Neural cell (in vitro differentiated cells): ENCODE results near the gene ITPR3. TPM values are rescaled to one million over a fixed set of nuclear protein-coding genes. Genes with fewer than 3 reads are reported as not detected.

Source experiments
- H2AFZ ChIP-seq: fragments of 200-600, 300-800 bp; sonication (generic), shearing (Covaris generic); 2 replicates; pipeline ENCODE4 v1.6.0; 2014; ENCODE audit warnings: low read depth, mild to moderate bottlenecking, antibody characterized with exemption, low read length, moderate library complexity
- H3F3A ChIP-seq: fragments of 200-600 bp; shearing (Covaris generic); 2 replicates; pipeline ENCODE4 v1.6.1; 2016; ENCODE audit warnings: mild to moderate bottlenecking, moderate library complexity, mixed read lengths, antibody characterized with exemption, low read length; ENCODE audit not compliant: insufficient read depth, poor library complexity, severe bottlenecking
- H3K27ac ChIP-seq: fragments of 200-600, 300-800 bp; sonication (generic), shearing (Covaris generic); 2 replicates; pipeline ENCODE4 v1.5.1; 2014; ENCODE audit warnings: mild to moderate bottlenecking, low read length, moderate library complexity
- H3K27me3 ChIP-seq: fragments of 300-800, 200-600 bp; sonication (generic), shearing (Covaris generic); 2 replicates; pipeline ENCODE4 v1.6.0; 2014; ENCODE audit warnings: mild to moderate bottlenecking, low read depth, low read length, moderate library complexity; ENCODE audit not compliant: insufficient read depth
- H3K36me3 ChIP-seq: fragments of 300-800, 200-600 bp; sonication (generic), shearing (Covaris generic); 2 replicates; pipeline ENCODE4 v1.5.1; 2014; ENCODE audit warnings: mild to moderate bottlenecking, antibody characterized with exemption, low read length, moderate library complexity; ENCODE audit not compliant: insufficient read depth
- H3K4me2 ChIP-seq: fragments of 300-800, 200-600 bp; sonication (generic), shearing (Covaris generic); 2 replicates; pipeline ENCODE4 v1.6.0; 2014; ENCODE audit warnings: mild to moderate bottlenecking, low read length
- H3K4me3 ChIP-seq: fragments of 300-800, 200-600 bp; sonication (generic), shearing (Covaris generic); 2 replicates; pipeline ENCODE4 v1.5.1; 2014; ENCODE audit warnings: mild to moderate bottlenecking, low read length, moderate library complexity
- H3K79me2 ChIP-seq: fragments of 200-600 bp; shearing (Covaris generic); replicated peaks from 2 replicates; pipeline ENCODE4 v1.6.0; 2014; ENCODE audit warnings: mild to moderate bottlenecking, low read length, moderate library complexity; ENCODE audit not compliant: insufficient read depth
- H3K9ac ChIP-seq: fragments of 300-800, 200-600 bp; sonication (generic), shearing (Covaris generic); 2 replicates; pipeline ENCODE4 v1.6.1; 2016; ENCODE audit warnings: mild to moderate bottlenecking, low read length, mixed read lengths
- H3K9me2 ChIP-seq: fragments of 200-600 bp; shearing (Covaris generic); 2 replicates; pipeline ENCODE4 v1.6.1; 2016; ENCODE audit warnings: mild to moderate bottlenecking, low read length, mixed read lengths; ENCODE audit not compliant: insufficient read depth
- H3K9me3 ChIP-seq: fragments of 200-600, 300-800 bp; sonication (generic), shearing (Covaris generic); 2 replicates; pipeline ENCODE4 v1.6.1; 2016; ENCODE audit warnings: mild to moderate bottlenecking, mixed run types, low read length, moderate library complexity, mixed read lengths
- H4K20me1 ChIP-seq: fragments of 200-600 bp; shearing (Covaris generic); 2 replicates; pipeline ENCODE4 v1.6.1; 2016; ENCODE audit warnings: mild to moderate bottlenecking, mixed run types; ENCODE audit not compliant: insufficient read depth
- CTCF ChIP-seq: fragments of 450-650 bp; IDR thresholded peaks from 2 replicates; pipeline ENCODE4 v1.5.1; 2014; ENCODE audit warnings: antibody characterized with exemption, mild to moderate bottlenecking, moderate library complexity; ENCODE audit not compliant: poor library complexity, severe bottlenecking
- EP300 ChIP-seq: fragments of 450-650 bp; conservative IDR thresholded peaks from 2 replicates; pipeline ENCODE4 v1.6.1; 2014; ENCODE audit warnings: antibody characterized with exemption, mild to moderate bottlenecking, moderate library complexity; ENCODE audit not compliant: poor library complexity, severe bottlenecking
- EZH2 ChIP-seq: fragments of 200-600, 300-800 bp; shearing (Covaris generic), sonication (generic); IDR thresholded peaks from 2 replicates; pipeline ENCODE4 v1.6.1; 2014; ENCODE audit warnings: antibody characterized with exemption, low read length, borderline replicate concordance, mild to moderate bottlenecking; ENCODE audit not compliant: insufficient read depth, poor library complexity, severe bottlenecking
- MXI1 ChIP-seq: fragments of 450-650 bp; conservative IDR thresholded peaks from 2 replicates; pipeline ENCODE4 v1.6.1; 2014; ENCODE audit warnings: antibody characterized with exemption, mild to moderate bottlenecking; ENCODE audit not compliant: poor library complexity, severe bottlenecking
- POLR2AphosphoS5 ChIP-seq: IDR thresholded peaks from 2 replicates; pipeline ENCODE4 v1.6.1; 2012
- RAD21 ChIP-seq: fragments of 450-650 bp; conservative IDR thresholded peaks from 2 replicates; pipeline ENCODE4 v1.6.1; 2014; ENCODE audit warnings: antibody characterized with exemption, mild to moderate bottlenecking, moderate library complexity
- REST ChIP-seq: IDR thresholded peaks from 2 replicates; pipeline ENCODE4 v1.6.1; 2012; ENCODE audit warnings: borderline replicate concordance
- SMC3 ChIP-seq: fragments of 450-650 bp; conservative IDR thresholded peaks from 2 replicates; pipeline ENCODE4 v1.6.1; 2014; ENCODE audit warnings: antibody characterized with exemption, mild to moderate bottlenecking, moderate library complexity; ENCODE audit not compliant: poor library complexity
- TAF1 ChIP-seq: IDR thresholded peaks from 2 replicates; pipeline ENCODE4 v1.6.1; 2012; ENCODE audit warnings: low read depth
- polyA plus RNA-seq: library from polyadenylated mRNA; depleted of rRNA; stranded (reverse); fragments of >200 nt; gene quantifications from 2 replicates; pipeline ENCODE4 v1.2.3, GENCODE V29; 2014

Gene ITPR3
- polyA plus RNA-seq, 1 donor from 2014 or later = 0.11 TPM

GRCh38 chr6:33688006-33688405 is 66.9 kb downstream of the ITPR3 start:
- Histone ChIP-seq H3K27ac (no peak overlapping the region), H3K9me3 (no peaks in the 10 kb centered on the region), H4K20me1 (no peaks in the 10 kb centered on the region), H3K9me2 (no peaks in the 10 kb centered on the region), H3K9ac (no peak overlapping the region), H3K79me2 (no peaks in the 10 kb centered on the region), H3K4me2 (no peak overlapping the region), H3K36me3 (no peaks in the 10 kb centered on the region), H3K4me3 (no peak overlapping the region), H2AFZ (no peak overlapping the region), H3F3A (no peaks in the 10 kb centered on the region), H3K27me3 (no peaks in the 10 kb centered on the region)
- no peak for TF ChIP-seq EZH2
- TF ChIP-seq CTCF = no peak
- no peak for TF ChIP-seq RAD21

- no peak overlapping the region for H3K4me3 ChIP-seq
- H3K9ac ChIP-seq = no peak overlapping the region
- no peaks in the 10 kb centered on the region for H3K27me3 ChIP-seq
- H3K9me2 ChIP-seq = no peaks in the 10 kb centered on the region
- H3K4me2 ChIP-seq = no peak overlapping the region
- no peaks in the 10 kb centered on the region for H3F3A ChIP-seq
- H3K79me2 ChIP-seq = no peaks in the 10 kb centered on the region
- H3K9me3 ChIP-seq = no peaks in the 10 kb centered on the region
- no peak overlapping the region for H3K27ac ChIP-seq
- H2AFZ ChIP-seq = no peak overlapping the region
- H3K36me3 ChIP-seq = no peaks in the 10 kb centered on the region
- TF ChIP-seq RAD21 (no peak), MXI1 (no peak), SMC3 (no peak), REST (no peak), POLR2AphosphoS5 (no peak), CTCF (no peak), EP300 (no peak), EZH2 (no peak), TAF1 (no peak)
- no peaks in the 10 kb centered on the region for H4K20me1 ChIP-seq
Measured at GRCh38 chr6:33688451-33689147, 67.5 kb downstream of the ITPR3 start.
